GM21423 (cell line): ENCODE results near the gene ARAP1.
A peak's percentile ranks its signal among the peaks of the same experiment; 100 is the strongest.

ENCODE experiments used
- ATAC-seq: cut with Tn5 transposase; IDR thresholded peaks from one replicate; pipeline ENCODE4 v1.9.1; 2021; ENCODE audit warnings: mild to moderate bottlenecking, moderate library complexity; ENCODE audit not compliant: unreplicated experiment

ARAP1 gene

GRCh38 chr11:72725724-72726028 lies 26.5 kb downstream of the ARAP1 start:
- ATAC-seq, result no peak

GRCh38 chr11:72724851-72725723 lies 27.1 kb downstream of the ARAP1 start:
- no peak for ATAC-seq

DNA sequence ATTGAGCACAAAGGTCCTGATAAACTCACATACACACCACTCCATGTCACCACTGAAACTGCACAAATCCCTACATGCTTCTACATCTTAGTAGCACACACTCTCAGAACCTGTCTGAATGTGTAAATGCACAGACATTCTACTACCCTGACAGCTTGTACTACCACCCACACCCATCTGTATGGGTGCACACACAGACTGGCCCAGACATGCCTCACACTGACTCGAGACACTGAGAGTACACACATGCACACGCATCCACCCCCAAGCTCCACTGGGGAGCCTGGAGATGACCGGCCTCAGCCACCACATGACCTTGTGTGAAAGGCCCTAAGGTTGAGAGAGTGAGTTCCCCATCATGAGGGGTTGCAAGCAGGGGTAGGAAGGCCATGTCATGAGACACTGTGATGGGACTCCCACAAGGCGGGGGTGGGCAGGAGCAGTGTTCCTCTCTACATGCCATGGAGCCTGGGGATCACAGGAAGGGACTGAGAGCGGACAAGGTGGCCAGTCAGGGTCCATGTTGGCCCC lies 28.1 kb downstream of the ARAP1 start:
- ATAC-seq, result no peak

DNA sequence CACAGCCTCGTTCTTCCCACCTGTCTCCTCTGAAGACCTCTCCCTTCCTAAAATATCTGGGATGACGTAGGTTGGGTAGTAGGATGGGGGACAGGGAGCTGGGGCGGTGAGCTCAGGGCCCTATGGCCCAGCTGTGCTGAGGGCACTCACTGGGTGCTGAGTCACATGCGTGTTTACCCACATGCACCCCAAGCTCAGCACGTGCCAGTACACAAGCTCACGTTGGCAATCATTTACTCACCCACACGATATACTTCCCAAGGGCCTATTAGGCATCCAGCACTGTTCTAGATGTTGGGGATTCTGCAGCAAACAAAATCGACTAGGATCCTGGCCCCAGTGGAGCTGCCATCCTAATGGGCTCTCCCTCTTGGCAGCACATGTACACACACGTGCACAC lies 28.7 kb downstream of the ARAP1 start:
- no peak for ATAC-seq

DNA sequence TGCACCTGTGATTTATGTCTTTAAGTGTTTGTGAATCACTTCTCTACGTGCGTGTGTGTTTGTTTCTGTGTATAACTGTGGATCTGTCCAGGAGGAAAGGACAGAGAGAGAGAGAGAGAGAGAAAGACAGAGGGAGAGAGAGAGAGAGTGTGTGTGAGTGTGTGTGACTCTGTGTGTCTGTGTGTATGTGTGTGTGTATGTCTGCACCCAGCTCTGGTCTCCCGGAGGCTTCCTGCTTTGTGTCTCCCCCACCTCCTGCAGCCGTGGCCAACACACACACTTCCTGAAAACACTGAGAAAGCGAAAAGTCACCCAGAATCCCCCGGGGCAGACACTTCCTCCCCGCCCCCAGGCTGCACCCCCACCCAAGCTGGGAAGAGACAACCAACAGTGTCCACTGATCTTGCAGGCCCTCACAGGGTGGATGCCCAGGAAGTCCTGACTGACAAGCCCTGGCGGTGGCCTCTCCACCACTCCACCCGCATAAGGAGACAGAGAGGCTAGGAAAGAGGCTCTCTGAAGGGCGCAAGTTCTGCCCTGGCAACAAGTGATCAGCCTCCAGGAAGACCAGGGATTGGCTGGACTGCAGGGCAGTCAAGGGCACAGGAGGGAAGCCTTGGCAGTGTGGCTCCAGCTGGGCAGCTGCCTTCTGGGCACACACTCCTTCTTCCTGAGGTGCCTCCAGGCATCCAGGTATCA lies 30.0 kb downstream of the ARAP1 start:
- peak; percentile 72 for ATAC-seq

DNA sequence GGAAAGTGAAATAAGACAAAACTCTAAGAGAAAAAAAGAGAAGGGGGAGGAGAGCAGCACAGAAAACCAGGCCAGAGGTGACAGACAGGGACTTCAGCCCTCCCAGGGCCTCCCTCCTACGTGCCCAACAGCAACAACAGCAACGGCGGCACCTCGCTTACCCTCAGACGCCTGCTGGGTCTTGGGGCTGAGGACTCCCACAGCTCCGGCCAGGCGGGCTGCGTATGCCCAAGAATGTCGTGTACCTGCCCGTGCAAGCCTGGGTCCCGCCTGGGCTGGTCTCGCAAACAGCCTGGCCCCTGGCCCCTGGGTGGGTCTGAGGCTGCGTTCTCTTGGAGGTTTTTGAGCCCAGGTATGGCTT lies 30.5 kb downstream of the ARAP1 start:
- no peak for ATAC-seq

GRCh38 chr11:72721276-72721675 lies 30.9 kb downstream of the ARAP1 start:
- no peak for ATAC-seq

DNA sequence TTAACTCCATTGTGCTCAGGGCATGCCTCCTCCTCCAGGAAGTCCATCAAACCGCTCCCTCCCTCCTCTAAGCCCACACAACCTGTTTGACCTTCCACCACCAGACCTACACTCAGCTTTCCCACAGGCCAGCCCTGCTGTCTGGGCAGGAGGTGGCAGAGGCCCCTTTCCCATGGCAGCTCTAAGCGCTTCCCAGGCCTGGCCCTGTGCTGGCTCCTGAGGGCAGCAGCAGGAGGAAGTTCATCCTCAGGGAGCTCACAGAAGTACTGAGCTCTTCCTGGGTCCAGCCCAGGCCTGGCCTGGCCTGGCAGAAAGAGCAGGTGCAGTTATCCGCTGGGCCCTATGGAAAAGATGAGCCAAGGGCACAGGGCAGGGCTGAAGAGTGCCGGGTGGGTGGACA lies 31.4 kb downstream of the ARAP1 start:
- ATAC-seq, result no peak

- no peak for ATAC-seq
These were observed 32.2 kb downstream of the ARAP1 start for GRCh38 chr11:72720047-72720446.

- no peak for ATAC-seq
These were observed 32.7 kb downstream of the ARAP1 start for GRCh38 chr11:72719551-72719950.

DNA sequence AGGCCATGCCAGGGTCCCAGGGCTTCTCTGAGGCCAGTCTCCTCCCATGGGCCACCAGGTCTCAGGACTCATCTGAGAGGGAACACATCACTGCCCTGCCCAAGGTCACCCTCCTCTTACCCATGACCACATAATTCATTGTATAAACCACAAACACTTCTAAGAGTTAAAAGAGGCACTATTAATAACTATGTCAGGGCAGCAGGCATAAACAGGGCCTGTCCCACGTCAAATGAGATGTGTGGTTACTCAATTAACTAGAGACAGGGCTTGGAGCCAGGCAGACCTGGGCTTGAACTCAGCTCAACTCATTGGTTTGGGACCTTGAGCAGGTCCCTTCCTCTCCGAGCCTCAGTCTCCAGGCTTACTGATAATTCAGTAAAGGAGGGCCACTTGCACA lies 33.1 kb downstream of the ARAP1 start:
- no peak for ATAC-seq

DNA sequence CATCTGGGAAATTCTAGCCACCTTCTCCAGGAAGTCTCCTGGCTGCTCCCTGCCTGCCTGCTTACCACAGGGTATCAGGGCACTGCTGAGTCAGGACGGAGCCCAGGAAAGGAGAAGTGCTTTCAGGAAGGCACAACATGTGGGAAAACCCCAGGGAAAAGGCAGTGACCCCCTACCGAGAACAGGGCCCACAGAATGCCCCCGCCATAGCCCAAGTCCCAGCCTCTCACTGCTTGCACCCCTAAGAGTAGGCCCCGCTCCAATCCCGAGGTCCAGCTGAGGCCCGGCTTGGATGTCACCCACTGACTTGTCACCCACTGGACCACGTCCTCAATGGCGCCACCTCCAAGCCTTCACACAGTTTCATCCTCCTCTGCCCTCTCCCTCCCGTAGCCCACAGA lies 34.1 kb downstream of the ARAP1 start:
- no peak for ATAC-seq

DNA sequence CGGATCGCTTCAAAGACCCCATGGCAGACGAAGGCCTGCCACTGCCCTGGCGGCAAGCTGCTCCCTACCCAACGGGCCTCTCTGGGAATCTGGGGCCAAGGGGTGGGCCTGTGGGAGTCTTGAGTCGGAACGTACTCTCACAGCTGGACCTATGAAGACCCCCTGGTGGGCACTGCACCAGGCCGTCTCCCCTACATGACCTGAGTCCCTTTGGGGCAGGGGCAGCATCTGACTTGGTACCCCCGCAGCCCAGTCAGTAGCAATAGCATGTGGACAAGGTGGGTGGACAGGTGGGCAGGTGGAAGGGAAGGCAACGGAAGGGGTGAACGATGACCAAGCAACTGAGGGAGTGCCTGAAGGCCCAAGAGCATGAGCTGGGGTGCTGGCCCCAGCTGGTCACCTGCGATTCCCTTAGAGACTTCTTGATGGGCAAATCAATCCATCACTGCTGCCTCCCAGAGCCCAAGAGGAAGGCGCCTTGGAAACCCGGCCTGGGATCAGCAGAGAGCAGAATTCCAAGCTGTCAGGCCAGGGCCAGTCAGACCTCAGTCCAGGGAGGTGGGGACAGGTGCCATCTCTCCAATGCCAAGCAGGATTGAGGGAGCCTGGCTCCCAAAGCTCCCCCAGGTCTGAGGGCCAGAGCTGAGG lies 35.3 kb downstream of the ARAP1 start:
- ATAC-seq, result no peak

GRCh38 chr11:72716290-72716689 lies 35.9 kb downstream of the ARAP1 start:
- no peak for ATAC-seq

GRCh38 chr11:72712841-72713240 lies 39.4 kb downstream of the ARAP1 start:
- no peak for ATAC-seq

DNA sequence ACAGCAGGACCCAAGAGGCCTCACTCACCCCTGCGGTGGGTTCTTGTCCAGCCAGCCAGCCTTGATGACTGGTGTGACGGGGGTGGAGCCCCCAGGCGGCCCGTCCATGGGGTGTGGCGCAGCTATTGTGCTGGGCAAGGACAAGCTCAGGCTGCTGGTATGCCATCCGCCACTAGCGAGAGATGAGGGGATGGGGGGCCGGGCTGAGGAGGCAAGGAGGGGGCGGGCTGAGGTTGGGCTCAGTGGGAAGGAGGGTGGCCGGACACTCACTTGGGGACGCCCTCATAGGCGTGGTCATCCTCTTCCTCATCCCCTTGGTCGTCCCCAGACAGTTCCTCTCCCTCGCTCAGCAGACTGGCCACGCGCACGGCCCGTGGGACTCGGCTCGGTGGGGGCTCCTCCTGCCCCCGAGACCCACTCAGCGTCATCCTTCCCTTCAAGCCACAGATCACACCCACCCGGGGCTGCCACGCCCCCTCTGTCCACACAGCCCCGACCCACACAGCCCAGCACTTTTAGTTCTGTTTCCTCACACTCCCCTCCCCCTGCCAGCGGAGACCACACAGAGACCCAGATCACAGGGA lies 39.9 kb downstream of the ARAP1 start:
- no peak for ATAC-seq

DNA sequence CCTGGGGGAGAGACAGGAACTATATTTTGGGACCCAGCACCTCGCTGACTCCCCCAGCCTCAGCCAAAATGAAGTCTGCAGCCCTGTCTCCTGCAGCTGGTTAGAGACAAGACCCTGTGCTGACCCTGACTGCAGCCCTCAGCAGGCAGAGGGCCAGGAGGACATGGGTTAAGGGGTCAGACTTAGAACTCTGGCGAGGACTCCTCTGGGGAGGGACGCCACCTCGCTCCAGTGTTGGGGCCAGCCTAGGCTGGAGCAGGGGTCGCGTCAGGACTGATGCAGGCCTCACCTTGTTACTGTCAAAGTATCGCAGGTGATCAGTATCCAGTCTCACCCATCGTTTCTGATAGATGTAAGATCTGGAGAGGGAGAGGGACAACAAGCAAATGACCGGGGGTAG lies 41.1 kb downstream of the ARAP1 start:
- ATAC-seq, result no peak

- no peak for ATAC-seq
These were observed 41.9 kb downstream of the ARAP1 start for GRCh38 chr11:72710278-72710677.

DNA sequence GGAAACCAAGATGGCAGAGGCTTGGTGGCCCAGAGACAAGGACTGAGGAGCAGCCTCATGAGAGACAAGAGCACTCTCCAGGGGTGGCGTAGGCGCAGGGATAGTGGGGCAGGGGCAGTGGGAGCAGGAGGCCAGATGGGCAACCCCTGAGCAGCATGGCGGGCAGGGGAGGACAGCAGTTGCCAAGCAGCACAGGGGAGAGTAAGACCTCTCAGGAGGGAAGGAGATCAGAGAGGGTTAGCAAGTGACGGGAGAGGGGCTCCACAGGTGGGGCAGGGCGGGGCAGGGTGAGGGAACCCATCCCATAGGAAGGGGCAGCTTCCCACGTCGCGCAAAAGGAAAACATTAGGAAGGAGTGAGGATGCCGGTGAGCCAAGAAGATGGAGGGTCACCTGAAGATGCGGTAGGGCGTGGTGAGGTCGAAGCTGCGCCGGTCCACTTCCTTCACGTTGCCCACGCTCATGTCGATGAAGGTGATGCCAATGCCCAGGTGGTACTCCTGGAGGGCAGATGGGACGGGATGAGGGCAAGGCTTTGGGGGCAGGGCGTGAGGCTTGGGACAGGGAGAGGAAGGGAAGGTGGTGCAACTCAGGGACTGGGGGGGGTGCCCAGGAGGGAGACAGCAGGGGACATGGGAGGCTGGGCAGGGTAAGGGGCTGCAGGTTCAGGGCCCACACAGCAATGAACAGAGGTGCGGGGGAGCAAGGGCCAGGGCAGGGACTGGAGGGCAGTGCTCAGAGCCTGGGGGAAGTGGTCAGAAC lies 42.5 kb downstream of the ARAP1 start:
- no peak for ATAC-seq

DNA sequence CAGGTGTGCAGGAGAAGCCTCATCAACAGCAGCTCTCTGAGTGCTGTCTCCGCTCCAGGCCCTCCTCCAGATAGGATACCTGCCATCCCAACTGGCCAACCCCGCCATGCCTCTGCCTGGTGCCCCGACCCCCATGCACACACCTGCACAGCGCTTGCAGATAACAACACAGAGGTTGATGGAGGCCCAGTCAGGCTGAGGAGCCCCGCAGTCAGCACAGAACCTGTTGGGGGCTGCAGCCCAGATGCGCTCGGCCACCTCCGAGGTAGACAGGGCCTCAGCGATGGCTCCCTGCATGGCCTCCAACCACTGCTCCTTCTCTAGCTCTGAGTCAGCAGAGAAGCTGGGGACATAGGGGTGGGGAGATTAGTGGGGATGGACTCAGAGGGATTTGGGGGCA lies 45.2 kb downstream of the ARAP1 start:
- ATAC-seq, result no peak

- no peak for ATAC-seq
These were observed 45.6 kb downstream of the ARAP1 start for GRCh38 chr11:72706579-72706978.
